C4-2B (cell line): ENCODE results near the gene DLG2.

Source experiments
- ZFX ChIP-seq: fragments of 450-650 bp; IDR thresholded peaks from 2 replicates; pipeline ENCODE4 v1.6.1; 2017
- TF ChIP-seq, protein P1 (sequence below): fragments of 450-650 bp; conservative IDR thresholded peaks from 2 replicates; pipeline ENCODE4 v1.5.1; 2017; ENCODE audit warnings: mild to moderate bottlenecking

DNA sequence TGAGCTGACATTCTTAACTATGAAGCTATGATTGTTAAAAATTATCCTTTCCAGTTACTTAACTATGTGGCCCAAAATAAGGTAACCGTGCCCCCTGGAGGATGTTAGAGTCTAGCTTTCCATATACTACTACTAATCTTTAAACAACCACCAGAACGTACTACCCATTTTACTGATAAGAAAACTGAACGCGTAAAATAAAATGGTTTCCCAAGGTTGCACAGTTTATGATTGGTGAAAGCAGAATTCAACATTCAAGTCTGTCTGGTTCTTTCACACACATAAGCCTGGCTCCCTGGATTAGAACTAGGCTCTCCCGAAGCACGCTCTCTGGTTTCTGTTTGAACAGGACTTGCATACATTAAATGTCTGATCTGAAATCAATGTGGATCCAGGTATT lies 1903.1 kb downstream of the DLG2 start:
- TF ChIP-seq, protein P1, sequence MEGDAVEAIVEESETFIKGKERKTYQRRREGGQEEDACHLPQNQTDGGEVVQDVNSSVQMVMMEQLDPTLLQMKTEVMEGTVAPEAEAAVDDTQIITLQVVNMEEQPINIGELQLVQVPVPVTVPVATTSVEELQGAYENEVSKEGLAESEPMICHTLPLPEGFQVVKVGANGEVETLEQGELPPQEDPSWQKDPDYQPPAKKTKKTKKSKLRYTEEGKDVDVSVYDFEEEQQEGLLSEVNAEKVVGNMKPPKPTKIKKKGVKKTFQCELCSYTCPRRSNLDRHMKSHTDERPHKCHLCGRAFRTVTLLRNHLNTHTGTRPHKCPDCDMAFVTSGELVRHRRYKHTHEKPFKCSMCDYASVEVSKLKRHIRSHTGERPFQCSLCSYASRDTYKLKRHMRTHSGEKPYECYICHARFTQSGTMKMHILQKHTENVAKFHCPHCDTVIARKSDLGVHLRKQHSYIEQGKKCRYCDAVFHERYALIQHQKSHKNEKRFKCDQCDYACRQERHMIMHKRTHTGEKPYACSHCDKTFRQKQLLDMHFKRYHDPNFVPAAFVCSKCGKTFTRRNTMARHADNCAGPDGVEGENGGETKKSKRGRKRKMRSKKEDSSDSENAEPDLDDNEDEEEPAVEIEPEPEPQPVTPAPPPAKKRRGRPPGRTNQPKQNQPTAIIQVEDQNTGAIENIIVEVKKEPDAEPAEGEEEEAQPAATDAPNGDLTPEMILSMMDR = peak; percentile 79
- no peak for TF ChIP-seq ZFX
